Measurements from ENCODE around the gene ECI1. TPM values are rescaled to one million over a fixed set of nuclear protein-coding genes. Genes with fewer than 3 reads are reported as not detected.
A peak's percentile ranks its signal among the peaks of the same experiment; 100 is the strongest.

Gene ECI1
- polyA plus RNA-seq, 3 donors = 29.9 to 74.5 (median 52.3) TPM

- TF ChIP-seq, protein P1, sequence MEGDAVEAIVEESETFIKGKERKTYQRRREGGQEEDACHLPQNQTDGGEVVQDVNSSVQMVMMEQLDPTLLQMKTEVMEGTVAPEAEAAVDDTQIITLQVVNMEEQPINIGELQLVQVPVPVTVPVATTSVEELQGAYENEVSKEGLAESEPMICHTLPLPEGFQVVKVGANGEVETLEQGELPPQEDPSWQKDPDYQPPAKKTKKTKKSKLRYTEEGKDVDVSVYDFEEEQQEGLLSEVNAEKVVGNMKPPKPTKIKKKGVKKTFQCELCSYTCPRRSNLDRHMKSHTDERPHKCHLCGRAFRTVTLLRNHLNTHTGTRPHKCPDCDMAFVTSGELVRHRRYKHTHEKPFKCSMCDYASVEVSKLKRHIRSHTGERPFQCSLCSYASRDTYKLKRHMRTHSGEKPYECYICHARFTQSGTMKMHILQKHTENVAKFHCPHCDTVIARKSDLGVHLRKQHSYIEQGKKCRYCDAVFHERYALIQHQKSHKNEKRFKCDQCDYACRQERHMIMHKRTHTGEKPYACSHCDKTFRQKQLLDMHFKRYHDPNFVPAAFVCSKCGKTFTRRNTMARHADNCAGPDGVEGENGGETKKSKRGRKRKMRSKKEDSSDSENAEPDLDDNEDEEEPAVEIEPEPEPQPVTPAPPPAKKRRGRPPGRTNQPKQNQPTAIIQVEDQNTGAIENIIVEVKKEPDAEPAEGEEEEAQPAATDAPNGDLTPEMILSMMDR (IDR thresholded peaks at IDR 0.05) = no peak
- no peak overlapping the region for H3K27ac Mint-ChIP-seq
- peaks cover 7% of the 10 kb centered on the region for H3K4me1 Mint-ChIP-seq
- H3K9me3 Mint-ChIP-seq = peaks cover 0 to 6% (median 0%) of the 10 kb centered on the region in 7 donors
- Histone ChIP-seq H3K4me2 (replicated peaks; ENCODE audit: extremely low read depth, low read length, poor library complexity, severe bottlenecking) (no peak overlapping the region), H3K4me1 (ENCODE audit: control insufficient read depth in 1 of 2, insufficient read depth in 2 of 2, low read length in 2 of 2) (peaks cover 5 to 6% of the 10 kb centered on the region in 2 donors), H3K36me3 (replicated peaks in 1 of 2; ENCODE audit: control insufficient read depth in 1 of 2, insufficient read depth in 2 of 2, low read length in 2 of 2) (peaks cover 34 to 43% of the 10 kb centered on the region in 2 donors), H3K79me2 (ENCODE audit: insufficient read depth, low read length) (no peaks in the 10 kb centered on the region), H3K4me3 (replicated peaks in 1 of 3; ENCODE audit: low read depth in 2 of 3, low read length in 3 of 3) (no peak overlapping the region), H2AFZ (ENCODE audit: insufficient read depth, low read depth, low read length, poor library complexity, severe bottlenecking) (no peak overlapping the region), H3K27ac (ENCODE audit: low read depth in 1 of 2, low read length in 2 of 2) (no peak overlapping the region), H3K27me3 (ENCODE audit: control insufficient read depth in 2 of 2, insufficient read depth in 2 of 2, low read length in 2 of 2) (peaks cover 18 to 38% of the 10 kb centered on the region in 2 donors), H3K9me3 (replicated peaks in 1 of 2; ENCODE audit: control insufficient read depth in 1 of 2, insufficient read depth in 1 of 2, low read length in 2 of 2) (no peaks in the 10 kb centered on the region), H3K9ac (ENCODE audit: insufficient read depth, low read length, poor library complexity, severe bottlenecking) (no peak overlapping the region), H4K20me1 (ENCODE audit: insufficient read depth, low read length) (peaks cover 26% of the 10 kb centered on the region)
- H3K4me3 Mint-ChIP-seq = peak overlapping the region in 1 of 2 donors; percentile 48
- H3K36me3 Mint-ChIP-seq = peaks cover 40 to 57% of the 10 kb centered on the region in 2 donors
- DNase-seq = no peak
- intact Hi-C loops (cut with micrococcal nuclease) = no loop called here
- H3K27me3 Mint-ChIP-seq (ENCODE audit: low read depth in 3 of 3) = peaks cover 35 to 50% (median 35%) of the 10 kb centered on the region in 3 donors
- 12% methylated on average over 64 of the region's 65 CpGs for WGBS (ENCODE audit: insufficient coverage)
Measured at GRCh38 chr16:2237493-2238149, 13.8 kb downstream of the ECI1 start.

GRCh38 chr16:2237102-2237482 is 14.3 kb downstream of the ECI1 start:
- Histone ChIP-seq H3K36me3 (replicated peaks in 1 of 2; ENCODE audit: control insufficient read depth in 1 of 2, insufficient read depth in 2 of 2, low read length in 2 of 2) (peaks cover 33 to 43% of the 10 kb centered on the region in 2 donors), H3K4me2 (replicated peaks; ENCODE audit: extremely low read depth, low read length, poor library complexity, severe bottlenecking) (no peak overlapping the region), H3K9ac (ENCODE audit: insufficient read depth, low read length, poor library complexity, severe bottlenecking) (no peak overlapping the region), H3K4me3 (replicated peaks in 1 of 3; ENCODE audit: low read depth in 2 of 3, low read length in 3 of 3) (no peak overlapping the region), H3K27me3 (ENCODE audit: control insufficient read depth in 2 of 2, insufficient read depth in 2 of 2, low read length in 2 of 2) (peaks cover 18 to 38% of the 10 kb centered on the region in 2 donors), H3K4me1 (ENCODE audit: control insufficient read depth in 1 of 2, insufficient read depth in 2 of 2, low read length in 2 of 2) (peaks cover 5 to 6% of the 10 kb centered on the region in 2 donors), H2AFZ (ENCODE audit: insufficient read depth, low read depth, low read length, poor library complexity, severe bottlenecking) (no peak overlapping the region), H3K79me2 (ENCODE audit: insufficient read depth, low read length) (no peaks in the 10 kb centered on the region), H3K27ac (ENCODE audit: low read depth in 1 of 2, low read length in 2 of 2) (no peak overlapping the region), H4K20me1 (ENCODE audit: insufficient read depth, low read length) (peaks cover 26% of the 10 kb centered on the region), H3K9me3 (replicated peaks in 1 of 2; ENCODE audit: control insufficient read depth in 1 of 2, insufficient read depth in 1 of 2, low read length in 2 of 2) (no peaks in the 10 kb centered on the region)
- DNase-seq = no peak
- peaks cover 0 to 6% (median 0%) of the 10 kb centered on the region in 7 donors for H3K9me3 Mint-ChIP-seq
- intact Hi-C loops (cut with micrococcal nuclease) = no loop called here
- peaks cover 35 to 50% (median 35%) of the 10 kb centered on the region in 3 donors for H3K27me3 Mint-ChIP-seq (ENCODE audit: low read depth in 3 of 3)
- H3K4me1 Mint-ChIP-seq = peaks cover 5% of the 10 kb centered on the region
- 3% methylated on average over 28 of the region's 40 CpGs for WGBS (ENCODE audit: insufficient coverage)
- no peak overlapping the region for H3K27ac Mint-ChIP-seq
- peak overlapping the region in 1 of 2 donors; percentile 35 for H3K4me3 Mint-ChIP-seq
- TF ChIP-seq, protein P1 (IDR thresholded peaks at IDR 0.05) = no peak
- H3K36me3 Mint-ChIP-seq = peaks cover 36 to 53% of the 10 kb centered on the region in 2 donors
